ENCODE data around the gene ZSCAN5A. TPM values are rescaled to one million over a fixed set of nuclear protein-coding genes. Genes with fewer than 3 reads are reported as not detected.

Gene ZSCAN5A
- total and polyA plus RNA-seq, 2 of the 13 experiments (the other 11 are each of a cell fraction or from before 2014, with no cell fraction given): 9.5 to 17.8 TPM

DNA sequence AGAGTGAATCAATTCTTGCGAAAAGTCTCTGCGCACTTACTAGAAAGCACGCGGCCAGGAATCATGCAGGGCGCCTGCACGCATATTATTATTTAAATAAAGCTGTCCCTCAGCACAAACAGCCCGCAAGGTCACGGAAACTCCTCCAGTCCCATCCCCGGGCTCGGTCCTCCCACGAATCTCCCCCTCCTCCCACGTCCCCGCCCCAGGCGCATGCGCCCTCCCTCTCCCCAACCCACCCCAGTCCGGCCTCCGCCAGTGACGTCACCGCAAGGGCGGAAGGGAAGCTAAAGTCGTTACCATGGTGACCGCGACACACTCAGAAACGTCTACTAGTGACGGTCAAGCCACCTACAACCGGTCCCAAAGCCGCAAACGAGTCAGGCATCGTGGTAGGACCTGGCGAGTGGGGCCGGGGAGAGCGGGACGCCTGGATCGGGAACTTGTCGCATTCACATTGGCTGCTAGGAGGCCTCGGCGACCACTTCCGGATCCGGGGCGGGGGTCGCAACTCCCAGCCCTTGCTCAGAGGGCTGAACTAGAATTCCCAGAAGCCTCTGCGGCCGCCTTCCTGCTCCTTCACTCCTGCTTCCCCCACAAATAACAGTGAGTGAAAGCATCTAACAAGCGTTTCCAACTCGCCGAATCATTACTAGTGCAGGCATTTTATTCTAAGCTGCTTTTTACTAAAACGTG is at the start of gene ZSCAN5A (continued):
- TF ChIP-seq, protein P1, sequence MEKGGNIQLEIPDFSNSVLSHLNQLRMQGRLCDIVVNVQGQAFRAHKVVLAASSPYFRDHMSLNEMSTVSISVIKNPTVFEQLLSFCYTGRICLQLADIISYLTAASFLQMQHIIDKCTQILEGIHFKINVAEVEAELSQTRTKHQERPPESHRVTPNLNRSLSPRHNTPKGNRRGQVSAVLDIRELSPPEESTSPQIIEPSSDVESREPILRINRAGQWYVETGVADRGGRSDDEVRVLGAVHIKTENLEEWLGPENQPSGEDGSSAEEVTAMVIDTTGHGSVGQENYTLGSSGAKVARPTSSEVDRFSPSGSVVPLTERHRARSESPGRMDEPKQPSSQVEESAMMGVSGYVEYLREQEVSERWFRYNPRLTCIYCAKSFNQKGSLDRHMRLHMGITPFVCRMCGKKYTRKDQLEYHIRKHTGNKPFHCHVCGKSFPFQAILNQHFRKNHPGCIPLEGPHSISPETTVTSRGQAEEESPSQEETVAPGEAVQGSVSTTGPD (CRISPR knock-in tag; IDR thresholded peaks at IDR 0.05): no peak
- TF ChIP-seq TBL1XR1 (IDR thresholded peaks at IDR 0.05; ENCODE audit: borderline replicate concordance, low read length, partially characterized antibody) (peak; percentile 6), ZNF234 (CRISPR knock-in tag; conservative IDR thresholded peaks at IDR 0.05) (no peak)
- TF ChIP-seq, protein P2, sequence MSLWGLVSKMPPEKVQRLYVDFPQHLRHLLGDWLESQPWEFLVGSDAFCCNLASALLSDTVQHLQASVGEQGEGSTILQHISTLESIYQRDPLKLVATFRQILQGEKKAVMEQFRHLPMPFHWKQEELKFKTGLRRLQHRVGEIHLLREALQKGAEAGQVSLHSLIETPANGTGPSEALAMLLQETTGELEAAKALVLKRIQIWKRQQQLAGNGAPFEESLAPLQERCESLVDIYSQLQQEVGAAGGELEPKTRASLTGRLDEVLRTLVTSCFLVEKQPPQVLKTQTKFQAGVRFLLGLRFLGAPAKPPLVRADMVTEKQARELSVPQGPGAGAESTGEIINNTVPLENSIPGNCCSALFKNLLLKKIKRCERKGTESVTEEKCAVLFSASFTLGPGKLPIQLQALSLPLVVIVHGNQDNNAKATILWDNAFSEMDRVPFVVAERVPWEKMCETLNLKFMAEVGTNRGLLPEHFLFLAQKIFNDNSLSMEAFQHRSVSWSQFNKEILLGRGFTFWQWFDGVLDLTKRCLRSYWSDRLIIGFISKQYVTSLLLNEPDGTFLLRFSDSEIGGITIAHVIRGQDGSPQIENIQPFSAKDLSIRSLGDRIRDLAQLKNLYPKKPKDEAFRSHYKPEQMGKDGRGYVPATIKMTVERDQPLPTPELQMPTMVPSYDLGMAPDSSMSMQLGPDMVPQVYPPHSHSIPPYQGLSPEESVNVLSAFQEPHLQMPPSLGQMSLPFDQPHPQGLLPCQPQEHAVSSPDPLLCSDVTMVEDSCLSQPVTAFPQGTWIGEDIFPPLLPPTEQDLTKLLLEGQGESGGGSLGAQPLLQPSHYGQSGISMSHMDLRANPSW (CRISPR knock-in tag; IDR thresholded peaks at IDR 0.05; ENCODE audit: borderline replicate concordance): peak; percentile 79; the same call in 1 of the 2 replicates

DNA sequence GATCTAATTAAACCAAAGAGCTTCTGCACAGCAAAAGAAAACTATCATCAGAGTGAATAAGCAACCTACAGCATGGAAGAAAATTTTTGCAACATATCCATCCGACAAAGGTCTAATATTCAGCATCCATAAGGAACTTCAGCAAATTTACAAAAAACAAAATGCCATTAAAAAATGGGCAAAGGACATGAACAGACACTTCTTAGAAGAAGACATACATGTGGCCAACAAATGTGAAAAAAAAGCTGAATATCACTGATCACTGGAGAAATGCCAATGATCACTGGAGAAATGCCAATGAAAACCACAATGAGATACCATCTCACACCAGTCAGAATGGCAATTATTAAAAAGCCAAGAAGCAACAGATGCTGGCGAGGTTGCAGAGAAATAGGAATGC is 46.2 kb upstream of the ZSCAN5A start:
- intact Hi-C loops (cut with micrococcal nuclease; ENCODE audit: unreplicated experiment) (no loop called here), in situ Hi-C loops (cut with HindIII; ENCODE audit: extremely low pct_ligation_motif_present, low pct_unique_long_range_greater_than_20kb) (no loop called here)
- BruUV-seq (replicated peaks): no TSS peak
- DNase-seq (ENCODE audit: low spot score) (no peak), FAIRE-seq (no peak), ATAC-seq (no peak)
- Histone ChIP-seq H3K4me3 (replicated peaks in 1 of 3; ENCODE audit: insufficient read depth in 1 of 3, low read depth in 2 of 3, low read length in 3 of 3) (no peak overlapping the region), H3K4me1 (ENCODE audit: insufficient read depth, low read length) (peaks cover 14% of the 10 kb centered on the region), H3K79me2 (ENCODE audit: insufficient read depth, low read length) (no peaks in the 10 kb centered on the region), H3K36me3 (replicated peaks in 1 of 2; ENCODE audit: control insufficient read depth in 1 of 2, insufficient read depth in 2 of 2, low read length in 2 of 2) (no peaks in the 10 kb centered on the region), H4K20me1 (ENCODE audit: insufficient read depth, low read length) (no peaks in the 10 kb centered on the region), H3K9me3 (ENCODE audit: low read length) (peaks cover 41% of the 10 kb centered on the region), H3K27me3 (ENCODE audit: control insufficient read depth in 1 of 2, insufficient read depth in 2 of 2, low read length in 2 of 2) (no peaks in the 10 kb centered on the region), H3K27ac (ENCODE audit: extremely low read length, insufficient read depth, low read length) (no peak overlapping the region), H3K9ac (ENCODE audit: insufficient read depth, low read depth, low read length) (no peak overlapping the region), H2AFZ (ENCODE audit: low read length) (no peak overlapping the region), H3K4me2 (ENCODE audit: low read depth, low read length) (no peak overlapping the region)
- ChIA-PET POLR2A (no interaction called here), CTCF (ENCODE audit: low intra/inter-chr PET ratio, low total read pairs) (no interaction called here)
- TF ChIP-seq ZNF577 (CRISPR knock-in tag; IDR thresholded peaks at IDR 0.05; ENCODE audit: borderline replicate concordance, low read depth) (no peak), HNRNPL (IDR thresholded peaks at IDR 0.05; ENCODE audit: low read depth, low read length) (no peak), ZNF562 (CRISPR knock-in tag; IDR thresholded peaks at IDR 0.05; ENCODE audit: borderline replicate concordance) (no peak), HDAC2 (CRISPR knock-in tag; IDR thresholded peaks at IDR 0.05) (no peak), ZNF3 (CRISPR knock-in tag; IDR thresholded peaks at IDR 0.05) (no peak), HCFC1 (IDR thresholded peaks at IDR 0.05; ENCODE audit: low read depth, low read length) (no peak), NFKBIZ (CRISPR knock-in tag; IDR thresholded peaks at IDR 0.05) (no peak), CAMTA2 (CRISPR knock-in tag; IDR thresholded peaks at IDR 0.05; ENCODE audit: borderline replicate concordance) (no peak), TBL1XR1 (IDR thresholded peaks at IDR 0.05; ENCODE audit: borderline replicate concordance, low read length, partially characterized antibody) (no peak)
- WGBS (ENCODE audit: low lambda C conversion rate): 47% methylated on average over 2 of the region's 2 CpGs

Measured in HepG2 (cell line).